ENCODE measurements around the gene OXNAD1. TPM values are rescaled to one million over a fixed set of nuclear protein-coding genes. Genes with fewer than 3 reads are reported as not detected.

OXNAD1 gene
- 6.3 to 8.1 TPM (median 7.6 TPM) in 5 replicates for total RNA-seq (2022; extraction: Qiagen RNA extraction; ENCODE audit: low read depth)

GRCh38 chr3:16264708-16265454, at the start of gene OXNAD1, which contains the start of gene DPH3:
Gene OXNAD1 (plus strand): TSS chr3:16265212. CDS start chr3:16270953, 5,741 bp downstream.
Gene DPH3 (minus strand): TSS chr3:16264943. CDS start chr3:16264876, 67 bp downstream.

Other genes with a start within 250 kb of the OXNAD1 start
- 0.02 to 0.14 TPM (median 0.07 TPM) in 3 of 5 replicates, not detected in the others for gene GALNT15, start 90.5 kb upstream of the OXNAD1 start, total RNA-seq (2022; extraction: Qiagen RNA extraction; ENCODE audit: low read depth)
- gene DPH3, start 269 bp upstream of the OXNAD1 start, total RNA-seq (2022; extraction: Qiagen RNA extraction; ENCODE audit: low read depth), result 17.9 to 25.3 TPM (median 21.1 TPM) in 5 replicates
- gene RFTN1, start 248.5 kb downstream of the OXNAD1 start, total RNA-seq (2022; extraction: Qiagen RNA extraction; ENCODE audit: low read depth), result 2.9 to 3.4 TPM (median 3.2 TPM) in 5 replicates

Measured in A549 treated with RU486 at 1 μM for 4 hours (cell line).